Brain microvascular endothelial cell (primary cell): ENCODE data around the gene STIMATE.

ENCODE experiments used
- DNase-seq: peaks from one replicate; pipeline ENCODE4 v3.0.0-alpha.2; 2020
- H3K27ac ChIP-seq: fragments of 250-450 bp; sonication (Bioruptor Pico); 2 replicates; pipeline ENCODE4 v1.5.1; 2020; ENCODE audit warnings: mild to moderate bottlenecking, moderate library complexity
- H3K27me3 ChIP-seq: fragments of 250-450 bp; sonication (Bioruptor Pico); replicated peaks from 2 replicates; pipeline ENCODE4 v1.5.1; 2020; ENCODE audit warnings: mild to moderate bottlenecking
- H3K36me3 ChIP-seq: fragments of 250-450 bp; sonication (Bioruptor Pico); replicated peaks from 2 replicates; pipeline ENCODE4 v1.5.1; 2020; ENCODE audit warnings: mild to moderate bottlenecking
- H3K4me3 ChIP-seq: 2 replicates; pipeline ENCODE4 v1.5.1; 2011; ENCODE audit warnings: low read depth, mild to moderate bottlenecking, control low read depth, low read length, moderate library complexity
- in situ Hi-C: cut with HindIII; loops from 2 replicates; pipeline ENCODE4 v1.10.0; 2017; ENCODE audit warnings: low sequenced_read_pairs, low pct_ligation_motif_present
- TF ChIP-seq, protein P1 (sequence below): IDR thresholded peaks from 2 replicates; pipeline ENCODE4 v1.5.1; 2011; ENCODE audit warnings: low read depth, mild to moderate bottlenecking, moderate library complexity, low read length, control low read depth, inconsistent platforms; ENCODE audit errors: missing control alignments

The STIMATE gene

DNA sequence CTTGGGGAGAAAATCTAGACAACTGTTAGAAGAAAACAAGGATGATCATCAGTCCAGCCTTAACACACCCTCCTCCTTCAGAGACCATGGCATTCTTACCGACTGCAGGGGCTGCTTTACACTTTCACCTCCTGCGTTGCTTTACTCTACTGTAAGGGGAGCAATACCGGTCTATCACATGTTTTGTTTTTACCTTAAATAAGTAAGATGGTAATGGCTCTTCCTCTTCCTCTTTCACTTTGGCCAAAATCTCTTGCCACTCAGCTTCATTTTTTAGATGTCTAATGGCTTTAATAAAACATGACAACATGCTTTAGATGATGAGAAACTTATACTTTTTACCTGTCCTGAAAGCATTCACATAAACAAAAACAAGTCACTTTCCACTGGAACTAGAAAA lies 33.4 kb upstream of the STIMATE start:
- Histone ChIP-seq H3K27ac (no peak overlapping the region), H3K36me3 (no peaks in the 10 kb centered on the region), H3K27me3 (no peaks in the 10 kb centered on the region), H3K4me3 (no peak overlapping the region)
- TF ChIP-seq, protein P1, sequence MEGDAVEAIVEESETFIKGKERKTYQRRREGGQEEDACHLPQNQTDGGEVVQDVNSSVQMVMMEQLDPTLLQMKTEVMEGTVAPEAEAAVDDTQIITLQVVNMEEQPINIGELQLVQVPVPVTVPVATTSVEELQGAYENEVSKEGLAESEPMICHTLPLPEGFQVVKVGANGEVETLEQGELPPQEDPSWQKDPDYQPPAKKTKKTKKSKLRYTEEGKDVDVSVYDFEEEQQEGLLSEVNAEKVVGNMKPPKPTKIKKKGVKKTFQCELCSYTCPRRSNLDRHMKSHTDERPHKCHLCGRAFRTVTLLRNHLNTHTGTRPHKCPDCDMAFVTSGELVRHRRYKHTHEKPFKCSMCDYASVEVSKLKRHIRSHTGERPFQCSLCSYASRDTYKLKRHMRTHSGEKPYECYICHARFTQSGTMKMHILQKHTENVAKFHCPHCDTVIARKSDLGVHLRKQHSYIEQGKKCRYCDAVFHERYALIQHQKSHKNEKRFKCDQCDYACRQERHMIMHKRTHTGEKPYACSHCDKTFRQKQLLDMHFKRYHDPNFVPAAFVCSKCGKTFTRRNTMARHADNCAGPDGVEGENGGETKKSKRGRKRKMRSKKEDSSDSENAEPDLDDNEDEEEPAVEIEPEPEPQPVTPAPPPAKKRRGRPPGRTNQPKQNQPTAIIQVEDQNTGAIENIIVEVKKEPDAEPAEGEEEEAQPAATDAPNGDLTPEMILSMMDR = no peak
- in situ Hi-C loops = no loop called here
- DNase-seq = no peak

DNA sequence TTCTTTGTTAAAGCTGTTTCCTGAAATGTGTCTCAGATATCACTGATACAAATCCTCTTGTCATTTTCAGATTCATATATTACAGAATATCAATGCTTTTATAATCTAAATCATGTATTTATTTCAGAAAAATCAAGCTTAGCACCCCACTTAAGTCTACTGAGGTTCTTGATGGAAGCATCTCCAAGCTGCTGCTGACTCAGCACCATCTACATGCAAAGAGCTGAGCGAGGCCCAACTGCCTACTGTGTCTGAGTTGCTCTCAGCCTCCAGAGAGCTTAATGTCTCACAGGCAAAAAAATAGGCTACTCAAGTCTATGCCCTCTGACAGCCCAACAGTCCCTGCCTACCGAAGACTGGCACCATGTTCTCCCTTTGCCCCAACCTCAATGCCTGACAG lies 29.2 kb upstream of the STIMATE start:
- in situ Hi-C loops = no loop called here
- Histone ChIP-seq H3K27me3 (no peaks in the 10 kb centered on the region), H3K27ac (no peak overlapping the region), H3K36me3 (no peaks in the 10 kb centered on the region), H3K4me3 (no peak overlapping the region)
- TF ChIP-seq, protein P1 = no peak
- DNase-seq = no peak

DNA sequence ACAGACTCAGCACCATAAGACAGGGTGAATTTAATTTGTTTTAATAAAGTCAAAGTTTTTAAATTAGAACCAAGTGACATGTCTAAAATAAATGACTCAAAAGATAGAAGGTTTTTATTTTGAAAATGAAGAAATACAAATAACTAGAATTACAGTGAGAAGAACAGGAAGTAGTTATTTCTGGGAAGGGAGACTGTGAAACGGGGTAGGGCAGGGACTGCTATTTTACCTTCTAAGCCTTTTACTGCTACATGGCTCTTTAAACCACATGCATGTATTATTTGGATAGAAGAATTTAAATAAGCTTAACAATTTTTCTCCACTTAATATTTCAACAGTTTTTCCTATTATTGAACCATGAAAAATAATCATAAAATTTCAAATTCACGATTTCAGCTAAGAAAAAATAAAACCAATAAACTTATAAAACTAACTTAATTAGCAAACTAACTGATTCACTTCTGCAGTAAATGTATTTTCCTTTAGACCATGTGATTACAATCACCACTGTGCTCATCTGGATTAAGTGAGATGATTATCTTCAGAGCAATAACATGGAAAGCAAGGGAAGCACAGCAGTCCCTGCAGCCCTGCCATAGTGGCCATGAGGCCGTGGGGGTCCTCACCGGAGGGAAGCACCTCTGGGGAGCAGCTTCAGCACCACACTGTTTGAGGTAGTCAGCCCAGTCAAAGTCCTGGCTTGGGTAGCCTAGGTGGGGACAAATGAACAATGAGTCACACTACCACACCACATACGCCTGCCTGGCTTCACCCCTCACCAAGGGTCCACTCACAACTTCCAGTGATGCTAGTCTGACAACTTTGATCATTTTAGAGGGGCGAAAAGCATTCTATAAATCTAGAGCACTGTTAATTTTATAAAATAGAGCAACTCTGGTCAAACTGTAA lies 28.3 kb upstream of the STIMATE start:
- in situ Hi-C loops = no loop called here
- H3K36me3 ChIP-seq = no peaks in the 10 kb centered on the region
- TF ChIP-seq, protein P1 = no peak
- no peaks in the 10 kb centered on the region for H3K27me3 ChIP-seq
- no peak for DNase-seq
- H3K4me3 ChIP-seq = no peak overlapping the region
- no peak overlapping the region for H3K27ac ChIP-seq

DNA sequence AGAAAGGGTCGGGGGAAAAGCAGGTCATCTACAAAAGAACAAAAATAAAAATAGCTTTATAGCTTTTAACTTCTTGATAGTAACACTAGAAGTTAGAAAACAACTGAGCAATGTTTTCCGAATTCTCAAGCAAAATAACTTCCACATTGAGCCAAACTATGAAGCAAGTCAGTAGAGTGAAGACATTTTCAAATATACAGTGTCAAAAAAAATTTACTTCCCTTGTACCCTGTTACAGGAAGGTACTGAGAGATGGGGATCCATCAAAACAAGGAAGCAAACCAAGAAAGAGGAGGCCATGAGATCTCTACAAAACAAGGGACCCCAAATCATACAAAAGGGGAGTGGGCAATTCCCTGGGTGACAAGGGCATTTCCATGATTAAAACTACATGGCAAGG lies 26.6 kb upstream of the STIMATE start:
- in situ Hi-C loops = no loop called here
- no peak overlapping the region for H3K27ac ChIP-seq

DNA sequence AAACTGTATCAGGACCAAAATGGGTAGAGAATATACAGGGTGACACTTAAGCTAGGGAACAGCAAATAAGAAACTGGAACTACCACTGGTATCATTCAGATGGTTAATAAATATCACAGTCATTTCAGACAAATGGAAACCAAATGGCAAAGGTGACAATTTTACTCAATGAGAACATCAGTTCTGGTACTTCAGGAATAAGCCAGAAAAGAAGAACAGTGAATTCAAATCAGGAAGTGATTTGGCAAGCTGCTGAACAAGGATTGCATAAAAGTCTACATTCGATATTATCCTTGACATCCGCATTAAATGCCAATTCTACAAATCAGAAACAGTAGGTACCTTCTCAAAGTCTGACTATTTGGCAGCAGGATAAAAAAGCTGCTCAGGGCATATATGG lies 23.5 kb upstream of the STIMATE start:
- TF ChIP-seq, protein P1 = no peak
- no peak for DNase-seq
- Histone ChIP-seq H3K4me3 (no peak overlapping the region), H3K36me3 (no peaks in the 10 kb centered on the region), H3K27me3 (no peaks in the 10 kb centered on the region), H3K27ac (no peak overlapping the region)
- in situ Hi-C loops = no loop called here

More for the DNA sequence above, 26.6 kb upstream of the STIMATE start:
- no peaks in the 10 kb centered on the region for H3K36me3 ChIP-seq
- H3K4me3 ChIP-seq = no peak overlapping the region
- no peaks in the 10 kb centered on the region for H3K27me3 ChIP-seq
- TF ChIP-seq, protein P1 = no peak
- no peak for DNase-seq

DNA sequence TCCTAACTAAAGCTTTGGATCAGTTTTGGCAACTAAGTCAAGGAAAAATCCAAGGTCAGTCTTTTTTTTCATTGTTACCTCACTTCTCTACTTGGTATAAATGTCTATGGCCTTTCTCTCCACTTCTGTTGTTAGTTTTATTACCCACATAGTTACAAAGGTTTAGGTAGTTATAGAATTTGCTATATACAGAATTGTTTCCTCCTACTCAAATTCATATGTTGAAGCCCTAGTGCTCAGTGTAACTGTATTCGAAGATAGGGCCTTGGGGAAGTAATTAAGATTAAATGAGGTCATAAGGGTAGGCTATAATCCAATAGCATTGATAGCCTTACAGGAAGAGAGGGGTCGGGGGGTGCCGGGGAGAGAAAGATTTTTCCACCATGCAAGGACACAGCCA lies 19.7 kb upstream of the STIMATE start:
- no peak for DNase-seq
- in situ Hi-C loops = no loop called here
- H3K4me3 ChIP-seq = no peak overlapping the region
- H3K27ac ChIP-seq = no peak overlapping the region
- no peaks in the 10 kb centered on the region for H3K36me3 ChIP-seq
- no peaks in the 10 kb centered on the region for H3K27me3 ChIP-seq
- TF ChIP-seq, protein P1 = no peak
